IMR-90 (cell line): ENCODE measurements around the gene C11orf54. TPM values are rescaled to one million over a fixed set of nuclear protein-coding genes. Genes with fewer than 3 reads are reported as not detected.

Source experiments
- ATAC-seq: fragments of 200-7000 bp; cut with Tn5 transposase; 2 replicates; pipeline ENCODE4 v1.9.1; 2020; ENCODE audit warnings: low read depth, mild to moderate bottlenecking, moderate library complexity
- BruUV-seq: library from RNA; stranded (reverse); fragments of 400-500 nt; replicated peaks from 2 replicates; lab custom pipeline; 2021; lab: Mats Ljungman, UMichigan
- CTCF ChIA-PET: fragments of 300-600 bp; formaldehyde crosslinking; extraction: SDS; loops from one replicate; lab custom pipeline; 2021; ENCODE audit warnings: antibody characterized with exemption; lab: Yijun Ruan, JAX
- POLR2A ChIA-PET: fragments of 300-600 bp; sonication (Branson Sonifier 250); formaldehyde crosslinking; loops from one replicate; lab custom pipeline; 2022; ENCODE audit warnings: antibody characterized with exemption; ENCODE audit not compliant: unreplicated experiment; lab: Charles Lee
- DNase-seq: peaks from one replicate; pipeline ENCODE4 v3.0.0; 2013
- H2AFZ ChIP-seq: replicated peaks from 2 replicates; pipeline ENCODE3; 2013; ENCODE audit warnings: low read length, mild to moderate bottlenecking; ENCODE audit not compliant: poor library complexity
- H2AK5ac ChIP-seq: 2 replicates; pipeline ENCODE4 v1.6.1; 2013; ENCODE audit warnings: low read depth, low read length, inconsistent platforms
- H2AK9ac ChIP-seq: replicated peaks from 2 replicates; pipeline ENCODE3; 2013; ENCODE audit warnings: mild to moderate bottlenecking, low read depth, low read length, moderate library complexity; ENCODE audit not compliant: poor library complexity
- H2BK120ac ChIP-seq: 2 replicates; pipeline ENCODE4 v1.6.1; 2013; ENCODE audit warnings: low read depth, low read length, inconsistent platforms
- H2BK15ac ChIP-seq: 3 replicates; pipeline ENCODE4 v1.6.1; 2013; ENCODE audit warnings: low read depth, low read length, inconsistent platforms
- H2BK20ac ChIP-seq: 2 replicates; pipeline ENCODE4 v1.6.1; 2013; ENCODE audit warnings: low read depth, mild to moderate bottlenecking, inconsistent platforms, low read length, moderate library complexity
- H2BK5ac ChIP-seq: 2 replicates; pipeline ENCODE4 v1.6.1; 2013; ENCODE audit warnings: mild to moderate bottlenecking, low read depth, low read length, inconsistent platforms; ENCODE audit not compliant: poor library complexity, severe bottlenecking
- H3K14ac ChIP-seq: replicated peaks from 2 replicates; pipeline ENCODE4 v1.6.1; 2013; ENCODE audit warnings: low read depth, low read length, inconsistent platforms
- H3K18ac ChIP-seq: 2 replicates; pipeline ENCODE4 v1.6.1; 2013; ENCODE audit warnings: low read depth, low read length, control low read depth
- H3K23ac ChIP-seq: 2 replicates; pipeline ENCODE4 v1.6.1; 2013; ENCODE audit warnings: low read depth, low read length, inconsistent platforms
- H3K27ac ChIP-seq: 2 replicates; pipeline ENCODE4 v1.5.1; 2013; ENCODE audit warnings: mild to moderate bottlenecking, control low read depth, low read length; ENCODE audit not compliant: insufficient read depth
- H3K27me3 ChIP-seq: 2 replicates; pipeline ENCODE4 v1.6.1; 2013; ENCODE audit warnings: low read length; ENCODE audit not compliant: control insufficient read depth, insufficient read depth
- H3K36me3 ChIP-seq: 2 replicates; pipeline ENCODE4 v1.6.1; 2013; ENCODE audit warnings: low read length, mixed read lengths; ENCODE audit not compliant: control insufficient read depth, insufficient read depth
- H3K4ac ChIP-seq: 2 replicates; pipeline ENCODE4 v1.6.1; 2013; ENCODE audit warnings: low read depth, low read length, inconsistent platforms
- H3K4me1 ChIP-seq: 2 replicates; pipeline ENCODE4 v1.6.1; 2013; ENCODE audit warnings: low read length, mixed read lengths; ENCODE audit not compliant: control insufficient read depth, insufficient read depth
- H3K4me2 ChIP-seq: 2 replicates; pipeline ENCODE4 v1.6.1; 2013; ENCODE audit warnings: low read depth, mild to moderate bottlenecking, control low read depth, low read length, moderate library complexity
- H3K4me3 ChIP-seq: 2 replicates; pipeline ENCODE4 v1.5.1; 2013; ENCODE audit warnings: low read depth, mild to moderate bottlenecking, control low read depth, low read length, moderate library complexity; ENCODE audit not compliant: insufficient read depth
- H3K56ac ChIP-seq: 2 replicates; pipeline ENCODE4 v1.6.1; 2013; ENCODE audit warnings: low read length, inconsistent platforms; ENCODE audit not compliant: insufficient read depth; ENCODE audit errors: extremely low read depth
- H3K79me1 ChIP-seq, 2 experiments: 2 replicates each; pipeline ENCODE4 v1.6.1; 2013; ENCODE audit warnings: low read length in 2 of 2, inconsistent platforms in 1 of 2, low read depth in 1 of 2
- H3K9ac ChIP-seq: 2 replicates; pipeline ENCODE4 v1.6.1; 2013; ENCODE audit warnings: low read depth, low read length, control low read depth
- H3K9me1 ChIP-seq: 2 replicates; pipeline ENCODE4 v1.6.1; 2013; ENCODE audit warnings: low read length, inconsistent platforms; ENCODE audit not compliant: insufficient read depth
- H3K9me3 ChIP-seq: 2 replicates; pipeline ENCODE4 v1.6.1; 2013; ENCODE audit warnings: low read length; ENCODE audit not compliant: control insufficient read depth, insufficient read depth
- H4K20me1 ChIP-seq: 2 replicates; pipeline ENCODE4 v1.6.1; 2013; ENCODE audit warnings: low read length, inconsistent platforms; ENCODE audit not compliant: insufficient read depth
- H4K5ac ChIP-seq: 2 replicates; pipeline ENCODE4 v1.6.1; 2013; ENCODE audit warnings: mild to moderate bottlenecking, low read depth, low read length, control low read depth
- H4K8ac ChIP-seq, 2 experiments: 2 replicates each; pipeline ENCODE4 v1.6.1; 2013; ENCODE audit warnings: low read depth in 2 of 2, low read length in 2 of 2, control low read depth in 1 of 2, inconsistent platforms in 1 of 2
- H4K91ac ChIP-seq: 2 replicates; pipeline ENCODE4 v1.6.1; 2013; ENCODE audit warnings: low read depth, low read length, inconsistent platforms; ENCODE audit not compliant: insufficient read depth
- BHLHE40 ChIP-seq: fragments of 150-350 bp; IDR thresholded peaks from 2 replicates; pipeline ENCODE4 v1.6.1; 2016; ENCODE audit warnings: mild to moderate bottlenecking, low read depth, low read length
- CEBPB ChIP-seq: IDR thresholded peaks from 2 replicates; pipeline ENCODE4 v1.6.1; 2012; ENCODE audit warnings: low read depth, low read length, improper control_type of control experiment
- CTCF ChIP-seq: conservative IDR thresholded peaks from 2 replicates; pipeline ENCODE4 v1.5.1; 2012; ENCODE audit warnings: mild to moderate bottlenecking, low read depth, low read length, improper control_type of control experiment
- MAZ ChIP-seq: IDR thresholded peaks from 2 replicates; pipeline ENCODE4 v1.6.1; 2012; ENCODE audit warnings: low read depth, mild to moderate bottlenecking, low read length, improper control_type of control experiment, moderate library complexity, borderline replicate concordance
- MXI1 ChIP-seq: IDR thresholded peaks from 2 replicates; pipeline ENCODE4 v1.6.1; 2012; ENCODE audit warnings: low read depth, mild to moderate bottlenecking, low read length, moderate library complexity, borderline replicate concordance
- NFE2L2 ChIP-seq: fragments of 150-350 bp; IDR thresholded peaks from 2 replicates; pipeline ENCODE4 v1.6.1; 2016; ENCODE audit warnings: low read depth, mild to moderate bottlenecking, low read length
- RCOR1 ChIP-seq: IDR thresholded peaks from 2 replicates; pipeline ENCODE4 v1.6.1; 2012; ENCODE audit warnings: mild to moderate bottlenecking, low read length, improper control_type of control experiment; ENCODE audit not compliant: insufficient replicate concordance
- WGBS, 2 experiments: methylation state at CpG; one replicate each; pipeline versions ENCODE4 v1.1.5 to v1.1.7; 2013; ENCODE audit warnings: missing lambda C conversion rate in 2 of 2; ENCODE audit not compliant: insufficient read length in 1 of 2; ENCODE audit errors: extremely low coverage in 2 of 2; 5-methylcytosine and 5-hydroxymethylcytosine counted together
- dilution Hi-C: fragments of 300-500 bp; cut with HindIII; formaldehyde crosslinking; loops from one replicate; pipeline ENCODE4 v1.14.3; 2018; ENCODE audit warnings: low sequenced_read_pairs; ENCODE audit not compliant: unreplicated experiment
- in situ Hi-C: fragments of 300-500 bp; cut with MboI; formaldehyde crosslinking; loops from 3 replicates; pipeline ENCODE4 v1.14.3; 2019; ENCODE audit warnings: low sequenced_read_pairs, inconsistent platforms, mixed read lengths
- intact Hi-C: fragments of 100-400 bp; cut with micrococcal nuclease; formaldehyde crosslinking; loops from 2 replicates; pipeline ENCODE4 v1.10.0; 2022
- microRNA-seq, 2 experiments: library from miRNA; stranded (forward) in 1 of 2; unstranded in 1 of 2; fragments of 10-50 nt in 1 of 2; fragments of <30 nt in 1 of 2; gene quantifications in 1 of 2; microRNA quantifications in 1 of 2; one replicate each; pipeline versions ENCODE3 to v1.1.0; 2013 to 2020; ENCODE audit not compliant: insufficient read depth in 1 of 2, insufficient read length in 1 of 2, unreplicated experiment in 1 of 2
- polyA plus RNA-seq, 3 experiments: library from polyadenylated mRNA; depleted of rRNA; stranded (reverse); fragments of >200 nt; gene quantifications; 2 replicates each; pipeline ENCODE4 v1.2.3, GENCODE V29; 2012; ENCODE audit warnings: low replicate concordance in 1 of 3
- small RNA-seq, 5 experiments: library from RNA; depleted of rRNA; stranded (forward); fragments of <200 nt; gene quantifications; one replicate each; pipeline ENCODE3, GENCODE V24; 2012
- total RNA-seq: library from RNA; depleted of rRNA; stranded (reverse); fragments of >200 nt; gene quantifications from 2 replicates; pipeline ENCODE4 v1.2.3, GENCODE V29; 2012; rRNA removed

Gene C11orf54
- total and polyA plus RNA-seq, 2 of the 4 experiments (the other 2 are of a cell fraction) = 13.7 to 16.0 TPM

DNA sequence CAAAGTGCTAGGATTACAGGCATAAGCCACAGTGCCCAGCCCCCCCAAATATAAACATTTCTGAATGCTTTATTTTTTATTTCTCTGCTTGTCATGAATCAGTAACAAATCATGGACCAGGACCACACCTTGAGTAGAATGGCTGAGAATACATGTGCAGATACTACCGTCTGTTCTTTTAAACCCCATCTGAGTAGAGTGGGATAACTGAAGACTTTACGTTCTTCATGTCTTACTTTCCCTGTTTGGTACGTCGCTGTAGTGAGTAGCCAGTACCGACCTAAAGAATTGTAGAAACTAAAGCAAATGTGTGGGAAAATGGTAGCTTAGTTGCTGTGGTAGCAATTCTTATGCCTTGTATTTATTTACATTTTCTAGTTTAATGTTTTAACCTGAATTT lies 72.5 kb downstream of the C11orf54 start:
- Histone ChIP-seq H3K4ac (no peak overlapping the region), H3K79me1 (peaks cover 7 to 10% of the 10 kb centered on the region in 2 experiments; a peak in 2 of 4 replicates), H2BK120ac (no peak overlapping the region), H2AK9ac (no peak overlapping the region), H4K8ac (no peak overlapping the region), H3K4me3 (no peak overlapping the region), H3K4me2 (no peak overlapping the region), H3K9me1 (no peaks in the 10 kb centered on the region), H2BK20ac (no peak overlapping the region), H2BK15ac (no peak overlapping the region), H3K9ac (no peak overlapping the region), H3K36me3 (peaks cover 34% of the 10 kb centered on the region), H2AFZ (no peak overlapping the region), H3K14ac (no peak overlapping the region), H3K27ac (no peak overlapping the region), H2AK5ac (no peak overlapping the region), H3K23ac (no peak overlapping the region), H4K20me1 (no peaks in the 10 kb centered on the region), H3K9me3 (no peaks in the 10 kb centered on the region), H3K56ac (no peak overlapping the region), H3K27me3 (no peaks in the 10 kb centered on the region), H4K5ac (no peak overlapping the region), H2BK5ac (no peak overlapping the region), H3K4me1 (no peaks in the 10 kb centered on the region), H4K91ac (no peak overlapping the region), H3K18ac (no peak overlapping the region)
- CTCF ChIA-PET = no interaction called here
- intact Hi-C loops (no loop called here), in situ Hi-C loops (no loop called here), dilution Hi-C loops (no loop called here)
- TF ChIP-seq BHLHE40 = no peak
- no peak for TF ChIP-seq RCOR1
- no peak for TF ChIP-seq MAZ
- TF ChIP-seq NFE2L2 = no peak
- no peak for TF ChIP-seq CTCF
- TF ChIP-seq MXI1 = no peak
- no peak for TF ChIP-seq CEBPB
- no TSS peak for BruUV-seq
- POLR2A ChIA-PET = no interaction called here
- WGBS, 2 experiments = 100% methylated on average over 4 of the region's 5 CpGs; no CpG with 5 or more reads in 1 of the 2 experiments
- DNase-seq = no peak
- ATAC-seq = no peak

Small RNA genes within 50 kb of the gene (microRNA-seq; reads per million reads assigned to microRNA genes)
- gene MIR1304 (ENCODE audit: unreplicated experiment) (4.7 reads per million, percentile 8 among the genes with 10 or more reads in this experiment), gene RF00019 (ENCODE audit: insufficient read depth, insufficient read length) (not detected), gene RF00493 (ENCODE audit: insufficient read depth, insufficient read length) (10.3 reads per million, percentile 10 among the genes with 10 or more reads in this experiment), gene SCARNA9 (ENCODE audit: insufficient read depth, insufficient read length) (not detected), gene SNORA1 (ENCODE audit: insufficient read depth, insufficient read length) (not detected), gene SNORA18 (ENCODE audit: insufficient read depth, insufficient read length) (not detected), gene SNORA25 (ENCODE audit: insufficient read depth, insufficient read length) (not detected), gene SNORA32 (ENCODE audit: insufficient read depth, insufficient read length) (not detected), gene SNORA40 (ENCODE audit: insufficient read depth, insufficient read length) (not detected), gene SNORA8 (ENCODE audit: insufficient read depth, insufficient read length) (not detected), gene SNORD5 (ENCODE audit: insufficient read depth, insufficient read length) (not detected), gene SNORD6 (ENCODE audit: insufficient read depth, insufficient read length) (861 reads per million, percentile 93 among the genes with 10 or more reads in this experiment)

Small RNA genes within 50 kb of the gene (small RNA-seq; reads per million reads assigned to genes)
- gene RF00019 (0 reads per million in 5 experiments), gene RF00493 (2.6 to 45.0 (median 7.8) reads per million in 5 experiments), gene SCARNA9 (0 to 8.4 (median 0.84) reads per million in 5 experiments), gene SNORA1 (0 reads per million in 5 experiments), gene SNORA18 (0 reads per million in 5 experiments), gene SNORA25 (0 reads per million in 5 experiments), gene SNORA32 (0 reads per million in 5 experiments), gene SNORA40 (0 reads per million in 5 experiments), gene SNORA8 (0 reads per million in 5 experiments), gene SNORD5 (0 reads per million in 5 experiments), gene SNORD6 (104 to 3,230 (median 536) reads per million in 5 experiments)

Other genes with a start within 250 kb of the C11orf54 start
- gene SMCO4, start 198.3 kb upstream of the C11orf54 start, total RNA-seq = 2.2 and 4.2 TPM in 2 replicates
- gene SMCO4, start 198.3 kb upstream of the C11orf54 start, polyA plus RNA-seq (2012; rRNA removed) = 17.7 and 21.8 TPM in 2 replicates
- 26.1 and 26.3 TPM in 2 replicates for gene CEP295, start 80.0 kb upstream of the C11orf54 start, total RNA-seq
- gene CEP295, start 80.0 kb upstream of the C11orf54 start, polyA plus RNA-seq (2012; rRNA removed) = 4.4 and 5.7 TPM in 2 replicates
- gene TAF1D, start 177 bp upstream of the C11orf54 start, total RNA-seq = 56.8 and 147 TPM in 2 replicates
- gene TAF1D, start 177 bp upstream of the C11orf54 start, polyA plus RNA-seq (2012; rRNA removed) = 94.8 and 133 TPM in 2 replicates
- gene MED17, start 42.6 kb downstream of the C11orf54 start, total RNA-seq = 23.3 and 34.7 TPM in 2 replicates
- 16.8 and 20.0 TPM in 2 replicates for gene MED17, start 42.6 kb downstream of the C11orf54 start, polyA plus RNA-seq (2012; rRNA removed)
- 0.28 and 0.36 TPM in 2 replicates for gene VSTM5, start 108.9 kb downstream of the C11orf54 start, total RNA-seq
- gene VSTM5, start 108.9 kb downstream of the C11orf54 start, polyA plus RNA-seq (2012; rRNA removed) = 0.17 and 0.43 TPM in 2 replicates